ENCODE measurements around the gene CLEC18B. TPM values are rescaled to one million over a fixed set of nuclear protein-coding genes. Genes with fewer than 3 reads are reported as not detected.
"Not testable (repeated sequence)": the region's sequence is repeated elsewhere in the genome, so short reads cannot be mapped to it uniquely, and the experiment has no call there.

CLEC18B gene
- total RNA-seq, 1 donor from 2014 or later = 0.24 TPM

DNA sequence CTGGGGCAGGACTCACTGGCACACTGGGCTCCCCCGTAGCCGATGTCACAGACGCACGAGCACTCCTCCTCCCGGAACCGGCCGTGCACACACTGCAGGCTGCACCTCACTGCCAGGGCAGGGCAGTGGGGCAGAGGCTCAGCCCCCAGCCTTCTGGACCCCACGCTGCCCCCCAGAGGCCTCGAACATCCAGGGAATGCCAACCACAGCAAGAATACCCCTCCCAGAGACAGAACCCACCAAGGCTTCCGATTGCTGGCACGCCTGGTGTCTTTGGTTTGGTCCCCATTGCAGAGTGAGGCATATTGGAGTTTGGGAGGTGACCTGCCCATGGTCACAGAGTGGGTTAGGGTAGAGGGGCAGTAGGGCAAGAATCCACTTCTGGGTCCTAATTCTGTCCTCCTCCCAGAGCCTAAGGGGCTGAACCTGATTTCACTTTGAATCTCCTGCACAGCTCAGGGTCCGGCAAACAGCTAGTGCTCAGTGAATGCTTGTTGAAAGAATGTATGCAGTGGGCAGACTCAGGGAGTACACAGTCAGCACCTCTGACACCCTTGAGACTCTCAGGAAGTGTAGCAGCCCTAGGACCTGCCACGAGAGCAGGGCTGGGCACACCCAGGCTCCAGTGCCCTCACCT, 9.0 kb downstream of the CLEC18B start:
- H3K9me3 Mint-ChIP-seq (ENCODE audit: unreplicated experiment); H3K27me3 Mint-ChIP-seq (ENCODE audit: unreplicated experiment); H3K4me1 Mint-ChIP-seq (ENCODE audit: unreplicated experiment); H3K27ac Mint-ChIP-seq (ENCODE audit: unreplicated experiment); H3K4me3 Mint-ChIP-seq (ENCODE audit: unreplicated experiment); H3K36me3 Mint-ChIP-seq (ENCODE audit: unreplicated experiment): not testable (repeated sequence)
- peak; percentile 23 for DNase-seq (ENCODE audit: extremely low spot score, unreplicated experiment)

DNA sequence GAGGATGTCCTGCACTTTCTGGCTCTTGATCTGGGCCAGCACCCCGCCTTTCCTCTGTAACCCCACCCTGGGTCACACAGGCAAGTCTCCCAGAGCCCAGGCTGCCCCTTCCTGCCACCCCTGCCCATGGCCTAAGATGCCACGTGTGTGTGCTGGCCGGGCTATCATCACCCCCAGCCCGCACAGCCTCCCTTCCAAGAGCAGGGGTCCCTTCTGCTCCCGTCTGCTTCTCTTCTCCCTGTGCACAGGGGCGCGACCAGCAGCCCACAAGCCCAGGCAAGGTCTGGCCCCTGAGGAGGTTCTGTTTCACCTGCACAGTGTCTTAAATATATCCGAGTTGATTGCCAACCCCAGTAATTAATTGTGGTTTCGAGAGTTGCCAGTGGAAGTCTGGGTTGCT, 10.3 kb downstream of the CLEC18B start:
- H3K27ac Mint-ChIP-seq (ENCODE audit: unreplicated experiment); H3K4me3 Mint-ChIP-seq (ENCODE audit: unreplicated experiment); H3K27me3 Mint-ChIP-seq (ENCODE audit: unreplicated experiment); H3K4me1 Mint-ChIP-seq (ENCODE audit: unreplicated experiment); H3K36me3 Mint-ChIP-seq (ENCODE audit: unreplicated experiment); H3K9me3 Mint-ChIP-seq (ENCODE audit: unreplicated experiment): not testable (repeated sequence)
- peak; percentile 83 for DNase-seq (ENCODE audit: extremely low spot score, unreplicated experiment)

DNA sequence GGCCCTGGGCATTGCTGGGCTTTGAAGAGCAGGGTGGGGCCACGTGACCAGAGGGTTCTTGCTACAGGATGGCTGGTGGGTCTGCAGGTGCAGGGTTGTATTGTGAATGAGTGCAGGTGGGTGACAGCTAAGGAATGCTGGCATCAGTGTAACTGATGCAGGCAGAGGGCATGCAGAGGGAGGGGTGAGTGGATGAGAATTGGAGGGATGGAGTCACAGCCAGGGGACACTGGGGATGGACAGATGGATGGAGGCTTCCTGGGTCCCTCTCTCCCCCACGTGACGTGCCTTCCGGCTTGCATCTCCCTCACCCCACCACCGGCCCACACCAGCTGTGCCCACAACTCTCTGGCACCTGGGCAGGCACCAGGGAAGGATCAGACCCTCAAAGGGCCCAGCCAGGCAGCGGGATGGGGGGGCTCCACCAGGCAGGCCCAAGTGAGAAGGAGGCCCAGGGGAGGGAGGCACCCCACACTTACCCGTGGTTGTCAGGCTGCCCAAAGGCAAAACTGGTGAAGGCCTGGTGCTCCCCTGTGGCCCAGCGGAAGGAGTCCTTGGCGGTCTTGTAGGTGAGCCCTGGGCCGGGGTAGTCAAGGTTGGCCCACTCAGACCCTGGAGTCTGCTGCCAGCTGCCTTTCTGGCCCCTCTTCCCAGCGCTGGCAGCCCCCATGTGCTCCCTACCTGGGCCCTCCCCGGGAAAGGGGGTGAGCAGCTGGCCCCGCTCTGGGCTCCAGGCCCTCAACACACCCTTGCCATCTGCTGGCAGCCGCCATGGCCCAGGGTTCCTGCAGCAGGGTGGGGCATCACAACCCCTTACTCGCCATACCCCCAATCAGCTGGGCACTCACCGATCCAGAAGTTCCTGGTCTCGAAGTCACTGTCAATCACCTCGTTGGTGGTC, 11.0 kb downstream of the CLEC18B start:
- H3K27ac Mint-ChIP-seq (ENCODE audit: unreplicated experiment); H3K4me3 Mint-ChIP-seq (ENCODE audit: unreplicated experiment); H3K36me3 Mint-ChIP-seq (ENCODE audit: unreplicated experiment); H3K4me1 Mint-ChIP-seq (ENCODE audit: unreplicated experiment); H3K27me3 Mint-ChIP-seq (ENCODE audit: unreplicated experiment); H3K9me3 Mint-ChIP-seq (ENCODE audit: unreplicated experiment): not testable (repeated sequence)
- DNase-seq (ENCODE audit: extremely low spot score, unreplicated experiment) = peak; percentile 57

DNA sequence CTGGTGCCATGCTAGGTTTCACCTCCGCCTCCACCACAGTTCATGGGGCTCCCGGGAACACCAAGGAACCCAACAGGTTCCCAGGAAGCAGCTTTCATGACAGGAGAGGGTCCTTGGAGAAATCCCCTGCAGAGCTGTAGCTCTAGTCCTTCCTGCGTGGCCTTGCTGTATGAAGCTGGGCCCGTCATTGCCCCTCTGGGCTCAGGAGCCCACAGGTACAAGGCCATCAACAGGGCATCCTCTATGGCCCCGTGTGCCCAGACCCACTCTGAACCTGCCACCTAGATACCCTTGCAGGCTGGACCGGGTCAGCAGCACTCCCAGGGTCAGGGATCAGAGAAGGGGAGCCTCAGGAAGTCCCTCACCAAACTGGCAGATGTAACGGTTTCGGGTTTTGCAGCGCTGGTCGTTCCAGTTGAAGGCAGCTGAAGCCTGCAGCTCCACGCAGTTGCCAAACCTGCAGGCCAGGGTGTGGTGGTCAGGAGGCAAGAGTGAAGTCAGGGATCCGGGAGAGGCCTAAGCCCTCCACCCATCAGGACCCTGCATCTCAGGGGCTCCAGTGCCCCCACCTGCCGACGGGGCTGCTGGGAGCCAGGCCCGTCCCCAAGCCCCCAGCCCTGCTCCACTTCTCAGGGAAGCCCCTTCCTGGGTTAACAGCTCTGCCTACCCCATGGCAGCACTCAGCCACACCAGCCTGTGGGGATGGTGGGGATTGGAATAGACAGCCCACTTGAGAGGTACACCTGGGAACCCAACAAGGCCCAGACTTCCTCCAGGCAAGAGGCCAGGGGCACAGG, 11.9 kb downstream of the CLEC18B start:
- H3K4me3 Mint-ChIP-seq (ENCODE audit: unreplicated experiment); H3K9me3 Mint-ChIP-seq (ENCODE audit: unreplicated experiment); H3K36me3 Mint-ChIP-seq (ENCODE audit: unreplicated experiment); H3K4me1 Mint-ChIP-seq (ENCODE audit: unreplicated experiment); H3K27ac Mint-ChIP-seq (ENCODE audit: unreplicated experiment); H3K27me3 Mint-ChIP-seq (ENCODE audit: unreplicated experiment): not testable (repeated sequence)
- DNase-seq (ENCODE audit: extremely low spot score, unreplicated experiment) = peak; percentile 77

DNA sequence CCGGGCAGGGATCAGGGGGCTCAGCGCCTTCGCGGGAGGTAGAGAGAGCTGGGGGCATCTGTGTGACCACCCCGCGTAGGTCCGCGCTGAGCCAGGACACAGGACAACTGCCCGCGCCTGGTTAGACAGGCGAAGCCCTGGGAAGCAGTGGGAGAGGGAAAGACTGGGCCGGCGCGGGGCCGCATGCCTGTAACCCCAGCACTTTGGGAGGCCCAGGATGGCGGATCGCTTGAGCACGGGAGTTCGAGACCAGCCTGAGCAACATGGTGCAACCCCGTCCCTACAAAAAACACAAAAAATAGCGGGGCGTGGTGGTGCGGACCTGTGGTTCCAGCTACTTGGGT, 13.9 kb downstream of the CLEC18B start:
- not testable (repeated sequence) for H3K4me1 Mint-ChIP-seq (ENCODE audit: unreplicated experiment); H3K4me3 Mint-ChIP-seq (ENCODE audit: unreplicated experiment); H3K9me3 Mint-ChIP-seq (ENCODE audit: unreplicated experiment); H3K36me3 Mint-ChIP-seq (ENCODE audit: unreplicated experiment); DNase-seq (ENCODE audit: extremely low spot score, unreplicated experiment); H3K27ac Mint-ChIP-seq (ENCODE audit: unreplicated experiment); H3K27me3 Mint-ChIP-seq (ENCODE audit: unreplicated experiment)

DNA sequence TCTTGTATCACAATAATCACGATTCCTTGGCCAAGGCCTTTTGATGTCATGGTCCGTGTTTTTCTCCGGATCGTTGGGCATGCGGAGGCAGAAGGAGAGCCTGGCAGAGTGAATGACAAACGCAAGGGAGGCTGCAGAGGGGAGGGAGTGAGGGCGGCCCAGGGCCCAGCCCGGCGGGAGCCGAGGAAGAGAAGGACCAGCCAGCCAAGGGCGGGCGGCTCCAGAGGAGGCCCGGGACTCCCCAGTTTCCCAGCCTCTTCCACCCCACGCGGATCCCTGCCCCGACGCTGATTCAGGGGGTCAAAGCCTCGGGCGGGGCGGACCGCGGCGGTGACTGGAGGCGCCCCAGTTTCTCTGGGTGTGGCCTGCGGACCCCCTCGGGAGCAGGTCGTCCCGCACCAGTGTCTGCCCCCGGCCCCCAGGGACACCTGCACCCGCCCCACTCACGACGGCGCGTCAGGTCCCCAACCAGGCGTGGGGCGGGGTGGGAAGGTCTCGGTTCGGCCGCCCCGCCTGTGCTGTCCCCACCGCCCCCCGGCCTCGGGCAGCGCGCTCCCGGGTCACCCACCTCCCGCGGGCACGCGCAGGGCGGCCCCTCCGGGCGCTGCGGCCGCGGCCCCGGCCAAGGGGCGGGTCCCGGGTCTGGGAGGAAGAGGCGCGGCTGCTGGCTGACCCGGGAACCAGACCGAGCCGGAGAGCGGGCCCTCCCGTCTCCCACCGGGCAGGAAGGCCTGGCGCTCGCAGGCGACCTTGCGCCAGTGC, 14.5 kb downstream of the CLEC18B start:
- DNase-seq (ENCODE audit: extremely low spot score, unreplicated experiment); H3K27ac Mint-ChIP-seq (ENCODE audit: unreplicated experiment); H3K36me3 Mint-ChIP-seq (ENCODE audit: unreplicated experiment); H3K4me1 Mint-ChIP-seq (ENCODE audit: unreplicated experiment); H3K9me3 Mint-ChIP-seq (ENCODE audit: unreplicated experiment); H3K4me3 Mint-ChIP-seq (ENCODE audit: unreplicated experiment); H3K27me3 Mint-ChIP-seq (ENCODE audit: unreplicated experiment): not testable (repeated sequence)

DNA sequence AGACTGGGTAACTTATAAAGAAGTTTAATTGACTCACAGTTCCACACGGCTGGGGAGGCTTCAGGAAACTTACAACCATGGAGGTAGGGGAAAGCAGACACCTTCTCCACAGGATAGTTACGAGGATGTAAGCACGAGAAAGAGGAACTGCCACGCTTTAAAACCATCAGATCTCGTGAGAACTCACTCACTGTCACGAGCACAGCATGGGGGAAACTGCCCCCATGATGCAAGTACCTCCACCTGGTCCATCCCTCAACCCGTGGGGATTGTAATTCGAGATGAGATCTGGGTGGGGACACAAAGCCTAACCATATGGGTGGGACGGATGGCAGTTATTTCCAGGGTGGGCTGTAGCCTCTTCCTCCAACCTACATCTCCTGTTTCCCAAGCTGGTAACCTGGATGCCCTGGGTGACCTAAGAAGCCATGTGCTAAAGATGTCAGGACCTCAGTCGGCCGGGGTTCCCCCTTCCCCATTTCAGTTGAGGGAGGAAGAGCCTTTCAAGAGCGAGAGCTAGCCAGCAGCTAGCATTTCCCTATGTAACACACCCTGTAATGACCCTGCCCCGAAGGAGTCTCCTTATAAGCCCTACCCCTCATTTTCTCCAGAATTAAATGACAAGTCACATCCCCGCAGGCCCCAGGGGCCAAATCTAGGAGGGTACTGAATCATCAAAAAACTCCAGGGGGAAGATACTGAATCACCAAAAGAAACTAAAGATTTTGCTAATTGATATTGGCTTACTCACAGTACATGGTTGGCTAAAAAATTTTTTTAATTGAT, 16.9 kb downstream of the CLEC18B start:
- not testable (repeated sequence) for H3K4me3 Mint-ChIP-seq (ENCODE audit: unreplicated experiment); DNase-seq (ENCODE audit: extremely low spot score, unreplicated experiment); H3K9me3 Mint-ChIP-seq (ENCODE audit: unreplicated experiment); H3K36me3 Mint-ChIP-seq (ENCODE audit: unreplicated experiment); H3K27me3 Mint-ChIP-seq (ENCODE audit: unreplicated experiment); H3K27ac Mint-ChIP-seq (ENCODE audit: unreplicated experiment); H3K4me1 Mint-ChIP-seq (ENCODE audit: unreplicated experiment)

DNA sequence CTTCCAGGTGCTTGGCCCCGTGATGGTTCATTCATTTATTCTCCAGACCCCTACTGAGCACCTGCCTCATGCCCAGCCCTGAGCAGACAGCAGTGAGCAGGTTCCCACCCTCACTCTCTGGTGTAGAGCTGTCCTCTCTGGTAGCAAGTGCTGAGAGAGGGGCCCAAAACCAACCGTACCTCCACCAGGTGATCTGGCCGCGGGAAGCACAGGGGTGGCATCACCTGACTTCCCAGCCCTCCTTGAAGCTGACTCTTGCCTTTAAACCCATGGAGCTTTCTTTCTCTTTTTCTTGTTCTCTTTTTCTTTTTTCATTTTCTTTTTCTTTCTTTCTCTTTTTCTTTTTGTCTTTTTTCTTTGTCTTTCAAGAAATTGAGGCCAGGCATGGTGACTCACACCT, 21.0 kb downstream of the CLEC18B start:
- H3K27ac Mint-ChIP-seq (ENCODE audit: unreplicated experiment); DNase-seq (ENCODE audit: extremely low spot score, unreplicated experiment); H3K4me3 Mint-ChIP-seq (ENCODE audit: unreplicated experiment); H3K9me3 Mint-ChIP-seq (ENCODE audit: unreplicated experiment); H3K36me3 Mint-ChIP-seq (ENCODE audit: unreplicated experiment); H3K4me1 Mint-ChIP-seq (ENCODE audit: unreplicated experiment); H3K27me3 Mint-ChIP-seq (ENCODE audit: unreplicated experiment): not testable (repeated sequence)

DNA sequence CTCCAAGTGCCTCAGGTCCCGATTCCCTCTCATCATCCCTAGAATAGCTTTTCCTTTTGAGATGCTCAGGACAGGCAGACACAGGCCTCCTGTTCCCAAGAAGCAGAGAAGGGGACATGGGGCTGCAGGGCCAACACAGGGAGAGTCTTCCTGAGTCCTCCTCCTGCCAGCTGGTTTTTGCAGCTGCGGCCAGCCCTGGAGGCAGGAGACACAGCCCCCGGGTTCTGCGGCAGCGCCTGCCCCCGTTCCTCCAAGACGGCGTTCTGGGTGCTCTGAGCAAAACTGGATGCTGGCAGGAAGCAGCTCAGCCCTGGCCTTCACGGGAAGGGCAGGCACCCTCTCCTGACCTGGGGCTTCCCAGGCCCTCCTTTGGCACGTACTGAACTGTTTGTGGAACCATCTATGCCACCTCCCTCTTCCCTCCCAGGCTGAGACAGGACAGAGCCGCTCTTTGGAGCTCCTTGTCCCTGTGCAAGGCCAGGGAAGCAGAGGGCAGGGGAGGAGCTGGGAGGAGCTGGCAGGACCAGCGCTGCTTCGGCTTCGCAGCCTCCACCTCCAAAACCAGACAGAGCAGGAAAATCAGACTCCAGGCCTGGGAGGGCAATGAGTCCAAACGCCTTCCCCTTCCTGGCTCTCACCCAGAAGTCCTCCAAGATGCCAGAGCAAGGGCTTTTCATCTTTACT, 22.9 kb downstream of the CLEC18B start:
- not testable (repeated sequence) for H3K27ac Mint-ChIP-seq (ENCODE audit: unreplicated experiment); H3K27me3 Mint-ChIP-seq (ENCODE audit: unreplicated experiment)

DNA sequence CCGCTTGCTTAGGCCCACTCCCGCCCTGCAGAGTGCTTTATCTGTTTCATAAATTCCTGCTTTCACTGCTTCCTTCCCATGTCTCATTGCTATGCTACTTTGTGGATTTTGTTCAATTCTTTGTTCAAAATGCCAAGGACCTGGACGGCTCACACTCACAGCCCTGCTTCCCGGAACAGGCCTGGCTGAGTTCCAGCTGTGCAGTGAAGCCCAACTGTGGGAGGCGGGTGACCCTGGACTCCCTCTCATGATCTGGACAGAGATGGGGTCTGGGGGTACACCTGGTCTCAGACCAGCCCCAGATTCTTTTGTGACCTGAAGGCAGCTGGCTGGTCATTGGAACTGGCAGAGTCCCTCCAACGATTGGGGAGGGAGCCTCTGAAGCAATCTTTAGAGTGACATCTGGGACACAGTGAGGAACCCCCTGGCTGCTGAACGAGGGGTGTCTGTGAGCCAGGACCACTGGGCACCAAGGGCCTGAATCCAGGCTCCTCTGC, 24.7 kb downstream of the CLEC18B start:
- H3K27ac Mint-ChIP-seq (ENCODE audit: unreplicated experiment); DNase-seq (ENCODE audit: extremely low spot score, unreplicated experiment): not testable (repeated sequence)

More for the DNA sequence above, 22.9 kb downstream of the CLEC18B start:
- H3K36me3 Mint-ChIP-seq (ENCODE audit: unreplicated experiment); H3K4me3 Mint-ChIP-seq (ENCODE audit: unreplicated experiment); H3K9me3 Mint-ChIP-seq (ENCODE audit: unreplicated experiment); H3K4me1 Mint-ChIP-seq (ENCODE audit: unreplicated experiment); DNase-seq (ENCODE audit: extremely low spot score, unreplicated experiment): not testable (repeated sequence)

More for the DNA sequence above, 24.7 kb downstream of the CLEC18B start:
- not testable (repeated sequence) for H3K36me3 Mint-ChIP-seq (ENCODE audit: unreplicated experiment); H3K4me3 Mint-ChIP-seq (ENCODE audit: unreplicated experiment); H3K4me1 Mint-ChIP-seq (ENCODE audit: unreplicated experiment); H3K27me3 Mint-ChIP-seq (ENCODE audit: unreplicated experiment); H3K9me3 Mint-ChIP-seq (ENCODE audit: unreplicated experiment)
